HG02973 (cell line): ENCODE measurements around the gene GARRE1.
"Not testable (repeated sequence)": the region's sequence is repeated elsewhere in the genome, so short reads cannot be mapped to it uniquely, and the experiment has no call there.

ENCODE experiments used
- ATAC-seq: cut with Tn5 transposase; IDR thresholded peaks from one replicate; pipeline ENCODE4 v1.9.1; 2021; ENCODE audit warnings: moderate library complexity; ENCODE audit not compliant: unreplicated experiment

Gene GARRE1

DNA sequence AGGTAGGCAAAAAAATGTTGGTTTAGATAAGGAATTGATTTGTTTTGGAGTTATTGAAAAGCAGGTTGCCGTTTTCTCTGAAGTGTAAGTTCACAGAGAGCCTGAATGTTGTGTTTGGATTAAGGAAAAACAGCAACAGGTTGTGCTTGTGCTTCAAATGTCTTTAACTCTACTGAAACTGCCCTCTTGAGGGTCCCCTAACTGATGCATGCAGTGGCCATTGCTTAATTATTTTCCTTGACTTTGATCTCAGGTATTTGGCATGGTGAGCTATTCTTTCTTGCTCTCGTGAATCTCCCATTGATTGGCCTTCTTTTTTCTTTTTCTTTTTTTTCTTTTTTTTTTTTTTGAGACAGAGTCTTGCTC, 3.2 kb downstream of the GARRE1 start:
- ATAC-seq = no peak

DNA sequence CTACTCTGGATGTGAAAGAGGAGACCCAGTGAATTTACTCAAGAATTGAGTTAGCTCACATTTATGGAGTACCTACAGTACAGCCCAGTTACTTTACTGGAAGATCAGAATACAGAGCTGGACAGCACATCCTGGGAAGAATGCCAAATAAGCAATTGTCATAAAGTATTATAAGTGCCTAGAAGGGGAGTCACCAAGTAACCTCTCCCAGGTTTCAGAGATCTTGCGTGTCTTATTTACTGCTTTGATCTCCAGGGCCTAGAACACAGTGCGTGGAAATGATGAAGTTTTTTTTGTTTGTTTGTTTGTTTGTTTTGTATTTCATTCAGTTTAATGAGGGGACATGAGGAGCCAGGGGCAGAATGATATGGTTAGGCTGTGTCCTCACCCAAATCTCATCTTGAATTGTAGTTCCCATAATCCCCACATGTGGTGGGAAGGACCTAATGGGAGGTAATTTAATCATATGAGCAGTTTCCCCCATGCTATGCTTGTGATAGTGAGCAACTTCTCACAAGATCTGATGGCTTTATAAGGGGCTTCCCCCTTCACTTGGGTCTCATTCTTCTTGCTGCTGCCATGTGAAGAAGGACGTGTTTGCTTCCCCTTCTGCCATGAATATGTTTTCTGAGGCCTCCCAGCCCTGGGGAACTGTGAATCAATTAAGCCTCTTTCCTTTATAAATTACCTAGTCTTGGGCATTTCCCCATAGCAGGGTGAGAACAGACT, 5.2 kb downstream of the GARRE1 start:
- no peak for ATAC-seq

DNA sequence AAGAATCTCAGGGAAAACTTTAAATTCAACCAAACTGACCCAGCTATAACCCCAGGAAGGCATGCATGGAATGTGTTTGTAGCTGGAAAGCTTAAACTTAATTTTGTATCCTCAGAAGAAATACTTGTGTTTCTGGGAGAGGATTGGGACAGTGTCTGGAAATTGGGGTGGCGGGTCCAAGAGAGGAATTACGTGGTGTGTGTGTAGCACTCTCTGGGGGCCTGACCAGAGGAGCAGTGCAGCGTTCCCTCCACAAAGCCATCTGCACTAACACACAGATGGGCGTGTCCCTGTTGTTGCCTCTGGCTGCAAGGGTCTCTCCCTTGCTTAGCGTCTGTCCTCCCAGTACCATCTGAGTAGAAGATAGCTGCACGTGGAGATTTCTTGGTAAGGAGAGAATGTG, 6.4 kb downstream of the GARRE1 start:
- no peak for ATAC-seq

DNA sequence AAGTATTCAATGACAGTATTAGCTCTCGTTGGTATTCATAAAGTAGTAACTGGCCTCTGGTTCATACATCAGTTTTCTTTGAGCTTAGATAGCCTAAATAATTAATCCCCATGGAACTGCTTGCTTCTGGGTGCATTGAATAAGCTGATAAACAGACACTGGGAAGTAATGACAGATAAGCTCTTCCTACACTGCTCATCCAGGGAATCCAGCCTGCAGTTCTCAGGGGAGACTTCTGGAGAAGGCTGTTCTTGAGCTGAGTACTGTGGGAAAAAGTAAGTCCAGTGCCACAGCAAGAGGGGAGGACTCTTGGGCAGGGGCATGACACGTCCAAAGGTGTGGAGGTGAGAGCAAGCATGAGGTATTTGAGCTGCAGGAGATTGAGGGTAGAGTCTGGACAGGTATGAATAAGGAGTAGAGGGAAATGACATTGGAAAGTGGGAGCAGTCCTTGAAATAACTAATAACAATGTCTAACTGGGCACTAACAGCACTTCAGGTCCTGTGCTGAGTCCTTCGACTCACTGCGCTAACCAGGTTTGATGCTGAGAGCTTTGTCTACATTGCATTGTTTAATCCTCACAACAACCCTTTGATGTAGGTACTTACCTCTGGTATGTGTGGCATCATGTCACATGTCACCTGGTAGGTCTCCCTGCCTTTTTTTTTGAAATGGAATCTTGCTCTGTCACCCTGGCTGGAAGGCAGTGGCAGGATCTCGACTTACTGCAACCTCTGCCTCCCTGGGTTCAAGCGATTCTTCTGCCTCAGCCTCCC, 7.2 kb downstream of the GARRE1 start:
- ATAC-seq = no peak

DNA sequence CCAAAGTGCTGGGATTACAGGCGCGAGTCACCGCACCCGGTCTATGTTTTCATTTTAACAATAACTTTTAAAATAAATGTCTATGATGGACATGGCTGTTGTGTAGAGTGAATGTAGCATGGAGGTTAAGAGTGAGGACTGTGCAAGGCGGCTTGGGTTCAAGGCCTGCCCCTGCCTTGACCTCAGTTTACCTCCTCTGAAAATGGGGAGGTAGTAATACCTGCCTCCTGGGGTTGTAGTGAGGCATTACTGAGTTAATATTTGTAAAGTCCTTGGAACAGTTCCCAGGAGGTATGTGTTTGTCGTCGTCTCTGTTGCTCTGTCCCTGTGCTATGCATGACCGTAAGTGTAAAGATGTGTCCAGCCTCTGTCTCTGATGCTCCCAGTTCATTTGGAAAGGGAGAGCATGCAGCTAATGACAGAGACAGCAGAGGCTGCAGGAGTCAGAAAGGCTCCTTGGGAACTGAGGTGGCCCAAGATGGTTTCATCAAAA, 9.4 kb downstream of the GARRE1 start:
- no peak for ATAC-seq

DNA sequence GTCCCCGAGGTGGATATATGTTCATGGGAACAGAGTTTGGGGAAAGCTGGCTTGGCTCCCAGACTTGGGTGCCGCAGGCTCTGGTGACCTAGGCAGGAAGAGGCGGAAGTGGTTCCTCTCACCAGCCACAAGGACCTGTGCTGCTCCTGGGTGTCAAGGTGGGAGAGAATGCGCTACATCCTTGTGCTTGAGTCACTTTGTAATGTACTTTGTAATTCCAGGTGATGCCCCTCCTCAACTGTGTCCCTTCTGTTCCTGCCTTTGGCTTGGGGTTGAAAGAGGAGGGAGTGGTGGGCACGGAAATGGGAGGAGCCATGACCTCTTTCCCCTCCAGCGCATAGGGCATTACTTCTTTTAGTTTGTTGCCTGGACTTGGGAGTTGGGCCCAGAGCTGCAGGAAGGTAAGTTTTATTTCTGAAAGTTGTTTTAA, 10.9 kb downstream of the GARRE1 start:
- no peak for ATAC-seq

DNA sequence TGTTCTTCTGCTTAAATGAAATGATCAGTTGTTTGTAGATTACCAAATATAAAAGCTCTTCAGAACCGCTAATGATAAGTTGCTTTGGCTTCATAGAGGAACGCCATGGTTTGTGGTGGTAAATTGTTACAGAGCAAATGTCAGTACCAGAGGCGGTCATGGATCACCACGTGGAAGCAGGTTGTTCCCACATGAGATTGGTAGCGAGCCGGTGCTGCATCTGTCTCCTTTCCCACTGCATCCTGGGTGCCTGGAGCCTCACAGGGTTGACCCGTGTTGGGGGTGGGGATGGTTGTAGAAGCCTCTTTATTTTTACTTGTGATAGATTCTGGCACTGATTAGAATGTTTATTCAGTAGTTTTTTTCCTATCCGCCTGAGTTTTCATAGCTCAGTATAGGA, 14.7 kb downstream of the GARRE1 start:
- no peak for ATAC-seq

DNA sequence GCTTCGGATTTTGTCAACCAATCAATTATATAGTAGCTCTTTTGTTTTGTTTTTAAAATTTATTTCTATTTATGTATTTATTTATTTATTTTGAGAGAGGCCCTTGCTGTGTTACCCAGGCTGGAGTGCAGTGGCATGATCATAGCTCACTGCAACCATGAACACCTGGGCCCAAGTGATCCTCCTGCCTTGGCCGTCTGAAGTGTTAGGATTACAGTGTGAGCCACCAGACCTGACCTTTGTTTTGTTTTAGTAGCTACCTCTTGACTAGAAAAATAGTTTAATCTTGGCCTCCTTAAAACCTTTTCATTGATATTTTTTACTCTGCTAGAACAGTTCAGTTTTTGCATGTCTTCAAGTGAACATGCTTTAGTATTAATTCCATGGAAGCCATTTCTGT, 15.1 kb downstream of the GARRE1 start:
- no peak for ATAC-seq

DNA sequence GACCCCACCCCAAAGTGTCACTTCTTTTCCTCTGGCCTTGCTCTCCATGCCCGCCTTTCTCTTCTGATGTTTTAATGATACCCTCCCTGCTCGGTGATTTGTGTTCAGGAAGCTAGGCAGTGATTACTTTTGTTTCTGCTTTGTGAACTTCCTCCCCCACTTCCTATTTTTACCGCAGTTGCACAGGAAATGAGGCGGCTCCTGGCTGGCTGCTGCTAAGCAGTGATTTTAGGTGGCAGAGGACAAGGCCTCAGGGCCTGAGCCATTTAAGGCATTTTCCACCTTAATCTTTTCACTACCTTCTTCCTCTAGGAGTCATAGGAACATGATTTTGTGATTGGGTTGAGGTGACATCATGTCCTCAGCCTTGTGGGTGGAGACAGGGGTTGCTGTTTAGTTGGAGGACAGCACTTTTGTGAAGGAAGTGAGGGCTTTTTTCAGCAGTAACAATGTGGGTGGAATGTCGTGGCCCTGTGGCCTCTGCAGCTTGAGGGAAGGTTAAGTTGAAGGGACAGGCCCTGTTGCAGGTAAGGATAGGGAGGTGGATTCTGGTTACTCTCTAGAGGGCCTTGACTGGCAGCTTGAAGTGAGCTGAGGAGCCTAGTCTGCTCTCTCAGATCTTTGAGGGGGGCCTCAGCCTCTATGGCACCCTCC, 15.7 kb downstream of the GARRE1 start:
- peak; percentile 58 for ATAC-seq

DNA sequence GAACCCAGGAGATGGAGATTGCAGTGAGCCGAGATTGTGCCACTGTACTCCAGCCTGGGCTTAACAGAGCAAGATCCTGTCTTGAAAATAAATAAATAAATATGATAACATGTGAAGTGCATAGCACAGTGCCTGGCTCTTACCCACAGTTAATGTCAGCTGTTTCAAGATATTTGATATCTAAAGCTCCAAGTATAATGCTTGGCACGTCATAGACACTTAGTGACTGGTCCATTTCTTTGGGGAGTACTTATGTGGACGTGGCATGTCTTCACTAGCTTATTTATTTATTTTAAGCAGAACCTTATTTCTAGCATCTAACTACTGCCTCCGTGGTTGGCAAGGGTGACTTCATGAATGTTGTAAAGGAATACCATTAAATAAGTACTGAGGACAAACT, 18.8 kb downstream of the GARRE1 start:
- no peak for ATAC-seq

DNA sequence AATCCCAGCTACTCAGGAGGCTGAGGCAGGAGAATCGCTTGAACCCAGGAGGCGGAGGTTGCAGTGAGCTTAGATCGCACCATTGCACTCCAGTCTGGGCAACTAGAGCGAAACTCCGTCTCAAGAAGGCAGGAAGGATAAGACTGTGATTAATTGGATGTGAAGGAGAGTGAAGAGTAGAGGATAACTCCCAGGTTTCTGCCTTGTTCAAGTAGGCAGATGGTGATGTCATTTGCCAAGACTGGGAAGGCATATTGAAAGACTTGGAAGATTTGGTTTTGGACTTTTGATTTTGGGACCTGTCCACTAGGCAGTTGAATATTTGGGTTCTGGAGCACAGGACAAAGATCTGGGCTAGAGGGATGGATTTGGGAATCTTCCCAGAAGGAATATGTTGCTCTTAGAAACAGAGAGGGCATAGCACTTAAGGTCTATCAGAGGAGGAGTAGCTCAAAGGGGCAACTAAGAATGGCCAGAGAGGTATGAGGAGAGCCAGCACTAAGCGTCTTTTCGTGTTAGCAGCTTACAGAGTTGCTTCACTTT, 20.0 kb downstream of the GARRE1 start:
- no peak for ATAC-seq

DNA sequence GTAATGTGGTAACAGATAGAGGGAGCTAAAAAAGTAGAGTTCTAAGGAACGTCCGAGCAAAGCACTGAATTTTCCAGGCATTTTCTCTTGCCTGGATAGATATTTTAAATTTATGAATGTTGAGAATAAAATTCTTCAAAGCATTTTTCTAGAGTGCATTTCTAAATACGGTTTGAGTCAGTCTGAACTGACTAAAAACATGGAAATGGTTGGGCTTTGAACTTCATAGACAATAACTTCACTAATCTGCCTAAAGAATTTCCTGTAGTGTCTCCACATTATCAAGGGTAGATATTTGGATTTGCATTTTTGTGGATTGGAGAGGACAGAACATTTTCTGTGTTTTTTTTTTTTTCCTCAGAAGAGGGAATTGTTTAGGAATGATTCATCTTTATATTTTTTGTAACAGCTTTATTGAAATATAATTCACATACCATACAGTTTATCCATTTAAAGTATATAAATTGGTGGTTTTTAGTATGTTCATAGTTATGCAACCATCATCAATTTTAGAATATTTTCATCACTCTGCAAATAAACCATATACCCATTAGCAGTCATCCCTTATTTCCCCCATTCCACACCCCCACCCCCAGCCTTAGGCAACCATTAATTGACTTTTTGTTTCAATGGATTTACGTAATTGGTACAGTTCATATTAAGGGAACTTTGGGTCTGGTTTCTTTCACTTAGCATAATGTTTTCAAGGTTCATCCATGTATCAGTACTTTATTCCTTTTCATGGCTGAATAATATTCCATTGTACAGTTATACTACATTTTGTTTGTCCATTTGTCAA, 20.7 kb downstream of the GARRE1 start:
- no peak for ATAC-seq

DNA sequence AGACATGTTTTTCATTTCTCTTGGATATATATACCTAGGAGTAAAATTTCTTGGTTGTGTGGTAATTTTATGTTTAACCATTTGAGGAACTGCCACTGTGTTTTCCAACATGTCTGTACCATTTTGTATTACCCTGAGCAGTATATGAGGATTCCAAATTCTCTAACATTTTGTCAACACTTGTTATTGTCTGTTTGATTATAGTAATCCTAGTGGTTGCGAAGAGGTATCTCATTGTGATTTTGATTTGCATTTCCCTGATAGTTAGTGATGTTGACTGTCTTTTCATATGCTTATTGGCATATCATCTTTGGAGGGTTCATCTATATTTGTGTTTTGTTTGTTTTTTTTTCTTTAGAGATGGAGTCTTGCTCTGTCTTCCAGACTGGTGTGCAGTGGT, 21.4 kb downstream of the GARRE1 start:
- no peak for ATAC-seq

DNA sequence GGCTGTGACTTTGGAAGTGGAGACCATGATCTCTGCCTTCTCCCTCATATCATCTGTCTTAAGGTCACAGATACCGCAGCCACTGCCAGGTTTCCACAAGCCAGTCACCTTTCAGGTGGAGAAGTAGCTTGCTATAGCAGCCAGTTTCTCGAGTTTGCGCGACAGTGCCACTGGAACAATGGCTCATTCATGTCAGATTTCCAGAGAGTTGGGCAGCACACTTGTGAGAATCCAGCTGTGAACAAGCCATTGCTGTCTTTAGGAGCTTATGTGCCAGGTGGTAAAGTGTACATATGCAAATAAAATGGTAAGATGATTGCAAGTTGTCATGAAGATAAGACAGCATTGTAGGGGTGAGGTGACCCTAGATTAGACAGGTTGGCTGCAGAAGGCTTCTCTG, 22.3 kb downstream of the GARRE1 start:
- ATAC-seq = no peak

DNA sequence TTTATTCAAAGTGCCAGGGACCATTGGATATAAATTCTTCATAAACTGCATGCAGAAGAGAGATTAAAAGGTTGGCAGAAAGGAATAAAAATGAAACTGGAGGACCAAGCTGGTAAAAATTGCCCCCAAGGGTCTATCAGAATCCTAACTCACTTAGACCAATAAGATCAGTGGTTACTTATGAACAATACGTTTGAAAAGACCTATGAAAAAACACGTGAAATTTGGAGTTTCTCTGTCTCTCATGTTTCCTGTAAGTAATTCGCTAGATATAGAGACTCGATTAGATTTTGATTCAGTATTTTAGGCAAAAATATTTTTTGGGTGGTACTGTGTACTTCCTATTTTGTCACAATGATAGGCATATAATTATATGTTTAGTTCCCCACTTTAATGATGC, 22.9 kb downstream of the GARRE1 start:
- no peak for ATAC-seq

DNA sequence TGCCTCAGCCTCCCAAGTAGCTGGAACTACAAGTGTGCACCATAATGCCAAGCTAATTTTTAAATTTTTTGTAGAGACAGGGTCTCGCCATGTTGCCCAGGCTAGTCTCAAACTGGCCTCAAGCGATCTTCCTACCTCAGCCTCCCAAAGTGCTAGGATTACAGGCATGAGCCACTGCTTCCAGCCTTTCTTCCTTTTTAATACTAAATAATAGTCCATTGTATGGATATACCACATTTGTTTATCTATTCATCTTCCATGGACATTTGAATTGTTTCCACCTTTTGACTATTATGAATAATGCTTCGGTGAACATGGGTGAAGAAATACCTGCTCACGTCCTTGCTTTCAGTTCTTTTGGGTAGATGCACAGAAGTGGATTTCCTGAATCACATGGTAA, 24.4 kb downstream of the GARRE1 start:
- ATAC-seq = no peak

DNA sequence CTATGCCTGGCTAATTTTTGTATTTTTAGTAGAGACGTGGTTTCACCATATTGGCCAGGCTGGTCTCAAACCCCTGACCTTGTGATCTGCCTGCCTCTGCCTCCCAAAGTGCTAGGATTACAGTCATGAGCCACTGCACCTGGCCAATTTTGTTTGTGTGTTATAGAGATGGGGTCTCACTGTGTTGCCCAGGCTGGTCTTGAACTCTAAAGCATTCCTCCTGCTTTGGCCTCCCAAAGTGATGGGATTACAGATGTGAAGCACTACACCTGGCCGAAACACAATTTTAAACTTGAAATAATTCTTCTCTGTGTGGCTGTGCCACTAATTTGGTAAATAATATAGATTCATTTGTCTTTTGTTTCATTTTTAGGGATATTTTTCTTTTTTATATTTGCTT, 27.1 kb downstream of the GARRE1 start:
- ATAC-seq = not testable (repeated sequence)

DNA sequence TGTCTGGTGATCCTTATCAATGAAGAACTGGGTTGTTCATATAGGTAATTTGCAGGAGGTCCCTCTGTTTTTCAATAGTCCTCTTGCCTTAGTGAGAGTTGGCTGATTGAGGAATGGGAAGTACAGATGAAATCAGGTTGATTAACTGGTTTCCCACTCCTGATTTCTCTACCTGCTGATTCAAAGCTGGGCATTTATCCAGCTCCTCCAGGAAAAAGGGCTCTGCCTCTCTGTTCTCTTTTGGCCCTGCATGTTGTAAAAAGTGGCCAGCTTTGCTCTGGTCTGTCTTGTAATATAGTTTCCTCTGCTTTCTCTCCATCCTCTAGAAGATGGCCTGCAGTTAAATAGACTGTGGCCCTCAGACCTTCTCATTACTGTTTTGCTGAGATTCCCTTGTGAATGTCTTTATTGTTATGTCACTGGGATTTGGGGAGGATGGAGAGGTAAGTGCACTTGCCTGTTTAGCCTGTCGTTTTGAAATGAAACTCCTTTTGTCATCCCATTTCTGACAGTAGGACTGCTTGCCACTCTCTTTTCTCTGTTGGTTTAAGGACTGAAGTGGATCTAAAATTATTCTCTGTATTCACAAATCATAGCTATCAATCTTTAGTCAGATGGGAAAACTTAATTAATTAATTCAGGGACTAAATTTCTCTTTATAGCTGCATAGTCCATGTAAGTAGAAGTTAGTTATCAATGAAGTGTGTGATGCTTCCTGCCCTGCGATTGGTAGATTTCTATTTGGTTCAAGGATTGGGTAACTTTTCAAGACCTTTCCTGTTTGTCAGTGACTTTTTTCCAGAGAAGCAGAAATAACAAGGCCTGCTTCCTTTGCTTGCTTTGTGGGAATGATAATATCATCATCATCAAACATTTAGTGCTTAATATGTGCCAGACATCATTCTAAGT, 28.5 kb downstream of the GARRE1 start:
- no peak for ATAC-seq

DNA sequence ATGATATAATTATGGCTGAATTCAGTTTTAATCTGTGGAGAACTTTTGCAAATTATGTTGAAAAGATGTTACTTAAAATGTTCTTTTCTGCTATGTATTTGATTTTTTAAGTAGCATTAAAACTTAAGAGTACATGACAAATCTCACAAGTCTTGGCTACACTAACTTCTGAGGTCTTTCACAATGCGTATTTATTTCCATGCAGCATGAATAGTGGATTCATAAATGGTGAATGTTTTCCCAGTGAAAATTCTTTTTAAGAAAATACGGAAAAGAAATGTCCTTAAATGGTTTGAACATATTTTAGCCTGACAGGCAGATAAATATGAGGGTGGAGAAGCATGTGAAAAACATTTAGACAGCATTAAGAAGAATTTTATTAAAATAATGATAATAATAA, 30.2 kb downstream of the GARRE1 start:
- no peak for ATAC-seq

DNA sequence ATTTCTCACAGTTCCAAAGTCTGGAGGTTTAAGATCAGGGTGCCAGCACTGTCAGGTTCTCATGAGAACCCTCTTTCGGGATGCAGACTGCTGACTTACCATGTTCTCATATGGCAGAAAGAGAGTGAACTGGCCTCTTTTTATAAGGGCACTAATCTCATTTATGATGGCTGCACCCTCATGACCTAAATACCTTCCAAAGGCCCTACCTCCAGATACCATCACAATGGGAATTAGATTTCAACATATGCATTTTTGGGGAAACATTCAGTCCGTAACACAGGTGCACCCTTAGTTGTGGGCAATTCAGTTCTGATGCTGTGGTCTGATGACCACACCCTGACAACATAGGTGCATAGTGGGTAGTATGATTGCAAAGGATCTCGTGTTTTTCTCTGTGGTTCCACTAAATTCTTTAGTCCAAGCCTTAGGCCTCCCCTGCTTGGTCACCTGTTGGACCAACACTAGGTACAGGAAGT, 33.3 kb downstream of the GARRE1 start:
- no peak for ATAC-seq
